DND-41 (cell line): ENCODE data around the gene ZNF528.
A peak's percentile ranks its signal among the peaks of the same experiment; 100 is the strongest.

Experiments used
- CTCF ChIP-seq: IDR thresholded peaks from 2 replicates; pipeline ENCODE4 v1.5.1; 2012; ENCODE audit warnings: borderline replicate concordance, low read length, moderate library complexity, mild to moderate bottlenecking; ENCODE audit not compliant: poor library complexity, severe bottlenecking; ENCODE audit errors: extremely low read depth
- EZH2 ChIP-seq: IDR thresholded peaks from 3 replicates; pipeline ENCODE4 v1.6.1; 2012; ENCODE audit warnings: borderline replicate concordance, low read depth, mild to moderate bottlenecking, moderate library complexity, low read length, inconsistent platforms; ENCODE audit not compliant: severe bottlenecking

GRCh38 chr19:52398081-52398441 lies 412 bp downstream of the ZNF528 start:
- no peak for TF ChIP-seq EZH2
- TF ChIP-seq CTCF, result peak; percentile 41
